ENCODE results near the gene MATCAP1.
A peak's percentile ranks its signal among the peaks of the same experiment; 100 is the strongest.

Gene MATCAP1

DNA sequence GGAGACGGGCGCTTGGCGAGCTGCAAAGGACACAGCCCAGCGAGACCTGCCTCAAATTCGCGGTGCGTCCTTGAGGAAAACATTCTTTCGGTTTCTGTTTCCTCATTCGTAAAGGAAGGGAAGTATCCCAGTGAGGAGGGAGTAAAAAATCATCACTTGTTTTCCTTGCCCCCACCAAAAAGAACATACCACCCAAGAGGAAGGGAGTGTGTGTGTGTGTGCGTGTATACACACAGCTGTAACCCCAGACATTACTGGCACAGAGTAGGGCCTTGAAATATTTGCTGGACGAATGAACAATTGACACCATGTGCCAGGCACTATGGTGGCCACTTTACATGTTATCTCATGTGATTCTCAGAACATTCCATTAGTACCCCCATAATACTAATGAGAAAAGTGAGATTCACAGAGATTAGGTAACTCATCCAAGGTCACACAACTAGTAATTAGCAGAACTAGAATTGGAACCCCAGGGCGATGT, 1.9 kb upstream of the MATCAP1 start:
- FAIRE-seq: no peak
- no peak for DNase-seq (ENCODE audit: insufficient read length, low spot score)
- TF ChIP-seq SPI1 (IDR thresholded peaks at IDR 0.05; ENCODE audit: low read depth, low read length) (no peak), PAX5 (IDR thresholded peaks at IDR 0.05; ENCODE audit: insufficient read depth, low read length, severe bottlenecking) (no peak), TAF1 (IDR thresholded peaks at IDR 0.05; ENCODE audit: low read depth, low read length) (no peak), POU2F2 (IDR thresholded peaks at IDR 0.05; ENCODE audit: low read depth, low read length) (no peak), POLR2A (IDR thresholded peaks at IDR 0.05; ENCODE audit: low read depth, low read length) (no peak), POLR2AphosphoS5 (IDR thresholded peaks at IDR 0.05; ENCODE audit: low read depth, low read length) (no peak)

GRCh38 chr16:67184995-67185650, 1.4 kb upstream of the MATCAP1 start:
- TF ChIP-seq PAX5 (IDR thresholded peaks at IDR 0.05; ENCODE audit: insufficient read depth, low read length, severe bottlenecking): peak; percentile 73
- TF ChIP-seq POLR2A (IDR thresholded peaks at IDR 0.05; ENCODE audit: low read depth, low read length): no peak
- DNase-seq (ENCODE audit: insufficient read length, low spot score) (no peak), FAIRE-seq (peak; percentile 87)

DNA sequence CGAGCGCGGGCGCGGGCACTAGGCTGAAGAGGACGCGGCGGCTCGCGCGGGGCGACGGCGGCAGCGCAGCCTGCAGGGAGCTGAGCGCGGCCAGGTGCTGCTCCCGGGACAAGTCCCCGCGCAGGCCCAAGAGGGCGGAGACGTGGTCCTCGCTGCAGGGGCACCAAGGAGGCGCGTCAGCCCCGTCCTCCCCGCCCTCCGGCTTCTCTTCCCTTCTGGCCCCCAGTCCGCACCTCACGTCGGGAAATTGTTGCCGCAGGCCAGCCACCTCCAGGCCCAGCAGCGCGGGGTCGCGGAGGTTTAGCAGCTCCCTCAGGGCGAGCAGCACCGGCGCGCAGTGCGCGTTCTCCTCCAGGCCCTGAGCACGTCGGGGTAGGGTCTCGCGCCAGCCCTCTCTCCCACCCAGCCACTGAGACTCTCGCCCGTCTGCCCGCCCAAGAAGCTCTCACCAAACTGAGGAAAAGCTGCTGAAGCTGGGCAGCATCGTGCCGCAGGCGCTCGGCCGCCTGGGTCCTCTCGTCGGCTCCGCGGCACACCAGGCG, 761 bp upstream of the MATCAP1 start:
- TF ChIP-seq SPI1 (IDR thresholded peaks at IDR 0.05; ENCODE audit: low read depth, low read length) (no peak), POLR2A (IDR thresholded peaks at IDR 0.05; ENCODE audit: low read depth, low read length) (no peak), POU2F2 (IDR thresholded peaks at IDR 0.05; ENCODE audit: low read depth, low read length) (no peak), PAX5 (IDR thresholded peaks at IDR 0.05; ENCODE audit: insufficient read depth, low read length, severe bottlenecking) (no peak), POLR2AphosphoS5 (IDR thresholded peaks at IDR 0.05; ENCODE audit: low read depth, low read length) (no peak), TAF1 (IDR thresholded peaks at IDR 0.05; ENCODE audit: low read depth, low read length) (no peak)
- DNase-seq (ENCODE audit: insufficient read length, low spot score) (no peak), FAIRE-seq (no peak)

DNA sequence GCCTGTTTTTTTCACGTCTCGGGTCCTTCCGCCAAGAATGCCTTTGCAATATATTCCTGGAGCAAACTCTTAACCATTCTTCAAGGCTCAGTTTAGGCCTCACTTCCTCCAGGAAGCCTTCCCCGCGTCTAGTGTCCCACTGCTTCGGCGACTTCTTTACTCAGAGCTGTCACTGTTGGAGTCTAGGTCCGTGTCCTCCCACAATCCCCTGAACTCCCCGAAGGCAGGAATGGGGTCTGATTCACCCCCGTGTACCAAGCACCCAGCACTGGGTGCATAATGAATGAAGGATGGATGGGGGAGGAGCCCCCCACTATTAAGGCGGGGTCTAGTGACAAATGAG, 508 bp downstream of the MATCAP1 start:
- no peak for DNase-seq (ENCODE audit: insufficient read length, low spot score)
- TF ChIP-seq PAX5 (IDR thresholded peaks at IDR 0.05; ENCODE audit: insufficient read depth, low read length, severe bottlenecking) (no peak), POU2F2 (IDR thresholded peaks at IDR 0.05; ENCODE audit: low read depth, low read length) (no peak), TAF1 (IDR thresholded peaks at IDR 0.05; ENCODE audit: low read depth, low read length) (no peak), SPI1 (IDR thresholded peaks at IDR 0.05; ENCODE audit: low read depth, low read length) (0 out of 2 replicates have a peak, but pooled peaks have one; percentile 3), POLR2A (IDR thresholded peaks at IDR 0.05; ENCODE audit: low read depth, low read length) (no peak), POLR2AphosphoS5 (IDR thresholded peaks at IDR 0.05; ENCODE audit: low read depth, low read length) (no peak)
- FAIRE-seq: no peak

DNA sequence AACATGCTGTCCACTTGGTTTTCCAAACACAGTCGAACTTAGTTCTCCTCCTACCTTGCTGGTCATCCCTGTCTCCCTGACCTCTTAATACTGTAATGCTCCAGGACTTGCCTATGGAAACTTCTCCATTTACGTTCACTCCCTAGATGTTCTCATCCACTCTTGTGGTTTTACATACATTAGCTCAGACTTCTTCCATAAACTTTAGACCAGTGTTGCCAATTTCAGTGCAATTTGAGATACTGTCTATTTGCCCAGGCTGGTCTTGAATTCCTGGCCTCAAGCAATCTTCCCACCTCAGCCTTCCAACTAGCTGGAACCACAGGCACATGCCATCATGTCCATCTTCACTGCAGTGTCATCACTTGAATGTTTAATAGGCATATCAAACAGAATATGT, 1.5 kb downstream of the MATCAP1 start:
- peak; percentile 81 for FAIRE-seq
- DNase-seq (ENCODE audit: insufficient read length, low spot score): no peak
- TF ChIP-seq SPI1 (IDR thresholded peaks at IDR 0.05; ENCODE audit: low read depth, low read length): no peak
- no peak for TF ChIP-seq POU2F2 (IDR thresholded peaks at IDR 0.05; ENCODE audit: low read depth, low read length)
- TF ChIP-seq POLR2AphosphoS5 (IDR thresholded peaks at IDR 0.05; ENCODE audit: low read depth, low read length): no peak
- no peak for TF ChIP-seq PAX5 (IDR thresholded peaks at IDR 0.05; ENCODE audit: insufficient read depth, low read length, severe bottlenecking)
- TF ChIP-seq TAF1 (IDR thresholded peaks at IDR 0.05; ENCODE audit: low read depth, low read length): no peak
- TF ChIP-seq POLR2A (IDR thresholded peaks at IDR 0.05; ENCODE audit: low read depth, low read length): no peak

- TF ChIP-seq SPI1 (IDR thresholded peaks at IDR 0.05; ENCODE audit: low read depth, low read length): no peak
- TF ChIP-seq POLR2A (IDR thresholded peaks at IDR 0.05; ENCODE audit: low read depth, low read length): no peak
- no peak for TF ChIP-seq POLR2AphosphoS5 (IDR thresholded peaks at IDR 0.05; ENCODE audit: low read depth, low read length)
- DNase-seq (ENCODE audit: insufficient read length, low spot score): no peak
- FAIRE-seq: no peak
Observed at GRCh38 chr16:67181346-67181745, 2.4 kb downstream of the MATCAP1 start.

DNA sequence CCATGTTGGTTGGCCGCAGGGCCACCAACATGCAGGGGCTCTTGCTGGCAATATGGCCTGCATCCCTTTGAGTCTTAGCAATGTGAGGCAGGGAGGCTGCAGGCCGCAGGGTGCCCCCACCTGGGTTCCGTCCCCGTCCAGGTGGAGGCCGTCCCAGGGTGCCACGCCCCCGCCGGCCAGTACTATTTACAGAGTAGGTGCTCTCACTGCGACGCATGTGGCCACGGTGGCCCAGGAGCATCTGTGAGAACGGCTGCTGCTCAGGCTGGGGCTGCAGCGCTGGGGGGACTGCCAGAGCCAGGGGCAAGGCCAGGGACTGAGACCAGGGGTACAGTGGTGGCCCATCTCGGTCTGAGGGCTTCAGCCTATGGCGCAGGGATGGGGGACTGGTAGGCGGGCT, 3.6 kb downstream of the MATCAP1 start:
- DNase-seq (ENCODE audit: insufficient read length, low spot score) (no peak), FAIRE-seq (no peak)
- TF ChIP-seq POU2F2 (IDR thresholded peaks at IDR 0.05; ENCODE audit: low read depth, low read length): no peak
- TF ChIP-seq POLR2A (IDR thresholded peaks at IDR 0.05; ENCODE audit: low read depth, low read length): no peak
- TF ChIP-seq POLR2AphosphoS5 (IDR thresholded peaks at IDR 0.05; ENCODE audit: low read depth, low read length): no peak
- no peak for TF ChIP-seq TAF1 (IDR thresholded peaks at IDR 0.05; ENCODE audit: low read depth, low read length)
- TF ChIP-seq SPI1 (IDR thresholded peaks at IDR 0.05; ENCODE audit: low read depth, low read length): no peak
- no peak for TF ChIP-seq PAX5 (IDR thresholded peaks at IDR 0.05; ENCODE audit: insufficient read depth, low read length, severe bottlenecking)

GRCh38 chr16:67179421-67180080, 4.2 kb downstream of the MATCAP1 start:
- no peak for FAIRE-seq
- no peak for TF ChIP-seq PAX5 (IDR thresholded peaks at IDR 0.05; ENCODE audit: insufficient read depth, low read length, severe bottlenecking)
- TF ChIP-seq TAF1 (IDR thresholded peaks at IDR 0.05; ENCODE audit: low read depth, low read length): no peak
- TF ChIP-seq POLR2AphosphoS5 (IDR thresholded peaks at IDR 0.05; ENCODE audit: low read depth, low read length): no peak
- no peak for TF ChIP-seq POLR2A (IDR thresholded peaks at IDR 0.05; ENCODE audit: low read depth, low read length)
- no peak for TF ChIP-seq SPI1 (IDR thresholded peaks at IDR 0.05; ENCODE audit: low read depth, low read length)
- no peak for TF ChIP-seq POU2F2 (IDR thresholded peaks at IDR 0.05; ENCODE audit: low read depth, low read length)
- DNase-seq (ENCODE audit: insufficient read length, low spot score): no peak

GRCh38 chr16:67177743-67178699, 5.7 kb downstream of the MATCAP1 start:
- peak; percentile 91 for FAIRE-seq
- TF ChIP-seq TAF1 (IDR thresholded peaks at IDR 0.05; ENCODE audit: low read depth, low read length) (no peak), SPI1 (IDR thresholded peaks at IDR 0.05; ENCODE audit: low read depth, low read length) (no peak), POLR2A (IDR thresholded peaks at IDR 0.05; ENCODE audit: low read depth, low read length) (no peak), POLR2AphosphoS5 (IDR thresholded peaks at IDR 0.05; ENCODE audit: low read depth, low read length) (no peak), POU2F2 (IDR thresholded peaks at IDR 0.05; ENCODE audit: low read depth, low read length) (no peak), PAX5 (IDR thresholded peaks at IDR 0.05; ENCODE audit: insufficient read depth, low read length, severe bottlenecking) (no peak)
- DNase-seq (ENCODE audit: insufficient read length, low spot score): peak; percentile 72
